H7 (cell line): ENCODE data around the gene CNDP1. TPM values are rescaled to one million over a fixed set of nuclear protein-coding genes. Genes with fewer than 3 reads are reported as not detected.

Experiments used
- DNase-seq: peaks from one replicate; pipeline ENCODE4 v3.0.0; 2012
- H3K27me3 ChIP-seq: 2 replicates; pipeline ENCODE4 v1.6.0; 2011; ENCODE audit warnings: mild to moderate bottlenecking, low read length; ENCODE audit not compliant: control insufficient read depth, insufficient read depth
- H3K36me3 ChIP-seq: replicated peaks from 2 replicates; pipeline ENCODE4 v1.5.1; 2011; ENCODE audit warnings: low read length; ENCODE audit not compliant: control insufficient read depth, insufficient read depth
- H3K4me3 ChIP-seq: 2 replicates; pipeline ENCODE4 v1.5.1; 2011; ENCODE audit warnings: low read depth, mild to moderate bottlenecking, control low read depth, low read length, moderate library complexity; ENCODE audit not compliant: insufficient read depth
- total RNA-seq: library from RNA; depleted of rRNA; stranded (reverse); fragments of >200 nt; shearing (Covaris generic); gene quantifications from 2 replicates; pipeline ENCODE4 v1.2.3, GENCODE V29; 2014

Gene CNDP1
- total RNA-seq, 1 experiment from 2014 or later, result not detected

DNA sequence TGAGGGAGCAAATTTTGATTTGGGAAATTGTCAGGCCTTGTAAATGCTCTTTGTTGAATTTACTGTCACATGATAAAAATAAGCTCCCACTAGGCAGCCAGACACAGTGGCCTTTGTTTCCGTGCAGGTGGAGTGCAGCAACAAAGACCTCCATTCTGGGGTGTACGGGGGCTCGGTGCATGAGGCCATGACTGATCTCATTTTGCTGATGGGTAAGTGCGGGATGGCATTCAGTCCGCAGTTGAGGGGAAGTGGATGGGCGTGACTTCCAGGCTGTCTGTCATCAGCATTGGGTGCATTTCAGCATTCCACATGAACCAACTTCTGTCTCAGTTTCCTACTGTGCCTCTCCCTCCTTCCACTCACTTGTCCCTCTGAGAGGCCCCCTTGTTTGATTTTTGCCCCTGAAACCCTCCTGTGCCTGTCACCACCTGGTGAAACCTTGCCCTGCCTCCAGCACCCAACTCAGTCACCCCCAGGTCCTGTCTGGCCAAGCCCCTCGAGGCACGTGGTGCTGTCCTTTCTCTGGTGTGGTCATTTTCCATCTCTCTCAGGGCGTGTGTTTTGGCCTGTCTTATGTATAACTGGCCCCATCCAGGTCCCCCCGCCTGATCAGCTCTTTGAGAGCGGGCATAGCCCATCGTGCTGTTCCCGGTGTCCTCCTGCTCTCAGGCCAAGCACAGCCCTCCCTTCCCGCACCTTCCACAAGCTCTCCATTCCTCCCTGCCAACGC, 21.8 kb upstream of the CNDP1 start:
- DNase-seq, result peak; percentile 14
- Histone ChIP-seq H3K4me3 (no peak overlapping the region), H3K36me3 (peaks cover 44% of the 10 kb centered on the region), H3K27me3 (no peaks in the 10 kb centered on the region)

DNA sequence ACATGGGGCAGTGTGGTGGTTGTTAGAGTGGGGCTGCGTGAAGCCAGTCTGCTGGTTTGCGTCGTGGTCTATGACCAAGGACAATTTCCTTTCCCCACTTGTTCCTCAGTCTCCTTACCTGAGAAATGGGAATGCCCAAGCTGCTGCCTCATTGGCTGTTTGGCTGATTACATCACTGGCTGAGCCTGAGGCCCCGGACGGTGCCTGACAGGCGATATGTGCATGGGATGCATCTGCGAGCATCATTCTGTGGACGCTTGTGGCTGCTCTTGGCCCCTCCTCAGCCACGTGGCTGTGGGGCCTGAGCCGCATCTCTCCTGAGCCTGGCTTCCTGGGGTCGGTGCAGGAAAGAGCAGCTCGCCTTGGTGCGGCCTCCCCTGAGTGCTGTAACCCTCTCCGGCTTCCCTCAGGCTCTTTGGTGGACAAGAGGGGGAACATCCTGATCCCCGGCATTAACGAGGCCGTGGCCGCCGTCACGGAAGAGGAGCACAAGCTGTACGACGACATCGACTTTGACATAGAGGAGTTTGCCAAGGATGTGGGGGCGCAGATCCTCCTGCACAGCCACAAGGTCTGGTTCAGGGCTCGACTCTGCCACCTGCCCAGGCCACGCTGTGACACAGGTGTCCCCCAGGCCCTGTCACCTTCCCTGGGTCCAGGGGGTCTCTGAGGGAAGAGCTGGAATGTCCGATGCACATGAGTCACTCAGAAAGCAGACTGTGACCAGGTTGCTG, 21.0 kb upstream of the CNDP1 start:
- Histone ChIP-seq H3K27me3 (no peaks in the 10 kb centered on the region), H3K36me3 (peaks cover 47% of the 10 kb centered on the region), H3K4me3 (no peak overlapping the region)
- DNase-seq, result peak; percentile 12

DNA sequence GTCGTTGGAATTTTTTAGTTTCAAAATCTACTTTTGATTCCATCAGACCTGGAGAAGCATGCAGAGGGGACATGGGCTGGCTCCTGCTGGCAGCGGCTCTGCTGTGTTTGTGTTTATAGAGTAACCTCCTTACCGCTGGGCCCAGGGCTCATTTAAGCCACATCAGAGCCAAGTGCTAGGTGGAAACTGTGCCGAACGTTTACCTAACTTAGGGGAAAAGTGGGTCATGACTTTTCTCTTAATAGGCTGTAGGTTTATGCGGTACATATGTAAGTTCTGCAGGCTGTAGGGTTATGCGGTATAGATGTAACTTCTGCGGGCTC, 20.5 kb upstream of the CNDP1 start:
- Histone ChIP-seq H3K36me3 (peaks cover 51% of the 10 kb centered on the region), H3K27me3 (no peaks in the 10 kb centered on the region), H3K4me3 (no peak overlapping the region)
- no peak for DNase-seq

DNA sequence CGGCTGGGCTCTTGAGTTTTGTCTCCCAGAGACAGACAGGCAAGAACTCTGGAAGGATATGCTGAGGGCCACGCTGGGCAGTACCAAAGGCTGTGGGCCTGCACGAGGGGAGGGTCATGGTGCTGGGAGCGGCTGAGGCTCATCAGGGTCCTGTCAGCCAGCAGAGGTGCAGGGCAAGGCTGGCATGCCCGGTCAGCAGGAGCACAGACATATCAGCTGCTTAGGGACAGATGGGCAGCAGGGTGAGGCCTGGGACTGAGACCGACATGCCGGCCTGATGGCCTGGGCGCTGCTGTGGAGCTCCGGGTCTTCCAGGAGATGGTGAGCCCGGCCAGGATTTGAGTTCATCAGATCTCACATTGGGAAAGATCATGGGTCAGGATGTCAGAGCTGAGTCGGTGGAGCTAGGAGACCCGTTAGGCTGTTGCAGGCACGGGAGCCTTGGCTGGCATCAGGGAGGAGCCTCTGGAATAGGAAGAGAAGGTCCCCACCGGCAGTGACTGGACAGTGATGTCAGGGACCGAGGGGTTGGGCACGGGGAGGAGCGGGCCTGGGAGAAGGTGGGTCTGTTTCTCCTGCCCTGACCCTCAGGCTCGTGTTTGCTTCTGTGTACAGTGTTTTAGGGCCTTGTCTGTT, 19.3 kb upstream of the CNDP1 start:
- Histone ChIP-seq H3K27me3 (no peaks in the 10 kb centered on the region), H3K4me3 (no peak overlapping the region), H3K36me3 (peaks cover 56% of the 10 kb centered on the region)
- DNase-seq, result peak; percentile 16

DNA sequence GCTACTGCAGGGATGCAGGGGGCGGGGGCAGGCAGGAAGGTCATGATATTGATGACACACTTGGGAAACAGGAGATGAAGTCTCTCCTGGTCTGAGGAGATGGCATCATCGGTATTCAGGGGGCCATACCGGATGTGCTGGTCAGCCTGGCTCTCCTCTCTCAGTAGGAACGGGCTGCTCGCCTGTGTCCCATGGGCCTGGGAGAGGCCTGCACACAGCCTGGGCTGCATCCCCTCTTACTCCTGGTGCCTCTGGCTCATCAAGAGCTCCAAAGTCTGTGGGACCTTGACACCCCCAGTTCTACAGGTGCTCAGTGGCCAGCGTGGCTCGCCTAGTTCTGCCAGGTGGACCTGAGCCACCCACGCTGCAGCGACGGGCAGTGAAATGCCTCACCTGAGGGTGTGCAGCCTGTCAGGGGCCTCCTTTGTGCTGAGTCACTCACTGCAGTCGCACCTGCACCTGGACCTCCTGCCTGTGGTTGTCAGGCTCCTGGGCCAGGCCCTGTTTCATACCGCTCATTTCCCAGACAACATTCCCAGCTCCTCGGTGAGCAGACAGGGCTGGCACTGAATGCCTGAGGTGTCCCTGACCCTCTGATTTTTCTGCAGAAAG, 18.6 kb upstream of the CNDP1 start:
- Histone ChIP-seq H3K4me3 (no peak overlapping the region), H3K27me3 (no peaks in the 10 kb centered on the region), H3K36me3 (peaks cover 56% of the 10 kb centered on the region)
- DNase-seq, result no peak

DNA sequence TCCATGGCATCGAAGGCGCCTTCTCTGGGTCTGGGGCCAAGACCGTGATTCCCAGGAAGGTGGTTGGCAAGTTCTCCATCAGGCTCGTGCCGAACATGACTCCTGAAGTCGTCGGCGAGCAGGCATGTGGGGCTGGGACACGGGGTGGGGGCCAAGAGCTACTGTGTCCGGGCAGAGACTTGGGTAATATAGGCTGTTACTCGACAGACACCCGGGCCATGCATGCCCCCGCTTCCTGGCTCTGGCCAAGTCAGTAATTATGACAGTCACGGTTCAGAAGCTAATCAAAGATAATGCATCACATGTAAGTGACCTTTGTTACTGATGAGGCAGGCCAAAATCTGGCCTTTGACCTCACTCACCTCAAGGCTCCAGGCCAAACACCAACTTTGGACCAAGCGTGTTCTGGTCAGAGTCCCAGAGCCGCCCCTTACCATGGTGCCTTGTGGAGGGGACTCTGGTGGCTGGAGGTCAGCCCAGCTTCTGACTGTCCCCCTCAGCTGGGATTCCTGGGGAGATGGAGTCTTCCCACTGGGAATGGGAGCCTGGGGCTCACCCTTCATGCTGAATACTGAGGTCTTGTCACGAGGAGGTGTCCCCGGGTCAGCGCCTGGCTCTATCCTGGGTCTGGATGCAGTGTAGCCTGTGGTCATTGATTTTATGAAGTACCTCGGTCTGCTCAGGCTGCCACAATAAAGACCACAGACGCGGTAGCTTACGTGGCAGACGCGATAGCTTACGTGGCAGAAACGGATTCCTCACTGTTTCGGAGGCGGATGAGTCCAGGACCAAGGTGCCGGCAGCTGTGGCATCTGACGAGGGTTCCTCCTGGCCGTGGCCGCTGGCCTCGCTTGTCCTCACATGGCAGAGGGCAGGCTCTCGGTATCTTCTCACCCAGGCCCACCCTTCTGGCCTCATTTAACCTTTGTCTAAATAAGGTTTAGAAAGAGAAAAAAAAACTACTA, 17.7 kb upstream of the CNDP1 start:
- Histone ChIP-seq H3K4me3 (no peak overlapping the region), H3K27me3 (no peaks in the 10 kb centered on the region), H3K36me3 (peaks cover 51% of the 10 kb centered on the region)
- no peak for DNase-seq

DNA sequence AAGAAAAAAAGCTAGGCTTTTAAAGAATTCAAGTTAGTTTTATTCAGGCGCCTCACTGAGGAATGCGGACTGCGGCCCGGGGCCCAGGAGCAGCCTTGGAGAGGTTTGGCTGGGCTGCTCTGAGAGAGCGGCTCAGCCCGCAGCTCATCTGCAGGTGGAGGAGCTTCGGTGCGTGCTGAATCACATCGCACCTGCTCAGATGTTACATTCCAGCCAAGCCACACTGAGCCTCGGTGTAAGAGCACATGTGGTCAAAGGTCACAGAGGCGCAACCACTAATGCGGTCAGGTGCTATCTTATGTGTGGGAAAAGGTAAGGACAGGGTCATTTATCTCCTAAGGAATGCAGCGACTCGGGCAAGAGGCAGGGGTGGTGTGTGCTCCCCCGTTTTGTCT, 17.1 kb upstream of the CNDP1 start:
- no peak for DNase-seq
- Histone ChIP-seq H3K4me3 (no peak overlapping the region), H3K36me3 (peaks cover 46% of the 10 kb centered on the region), H3K27me3 (no peaks in the 10 kb centered on the region)

DNA sequence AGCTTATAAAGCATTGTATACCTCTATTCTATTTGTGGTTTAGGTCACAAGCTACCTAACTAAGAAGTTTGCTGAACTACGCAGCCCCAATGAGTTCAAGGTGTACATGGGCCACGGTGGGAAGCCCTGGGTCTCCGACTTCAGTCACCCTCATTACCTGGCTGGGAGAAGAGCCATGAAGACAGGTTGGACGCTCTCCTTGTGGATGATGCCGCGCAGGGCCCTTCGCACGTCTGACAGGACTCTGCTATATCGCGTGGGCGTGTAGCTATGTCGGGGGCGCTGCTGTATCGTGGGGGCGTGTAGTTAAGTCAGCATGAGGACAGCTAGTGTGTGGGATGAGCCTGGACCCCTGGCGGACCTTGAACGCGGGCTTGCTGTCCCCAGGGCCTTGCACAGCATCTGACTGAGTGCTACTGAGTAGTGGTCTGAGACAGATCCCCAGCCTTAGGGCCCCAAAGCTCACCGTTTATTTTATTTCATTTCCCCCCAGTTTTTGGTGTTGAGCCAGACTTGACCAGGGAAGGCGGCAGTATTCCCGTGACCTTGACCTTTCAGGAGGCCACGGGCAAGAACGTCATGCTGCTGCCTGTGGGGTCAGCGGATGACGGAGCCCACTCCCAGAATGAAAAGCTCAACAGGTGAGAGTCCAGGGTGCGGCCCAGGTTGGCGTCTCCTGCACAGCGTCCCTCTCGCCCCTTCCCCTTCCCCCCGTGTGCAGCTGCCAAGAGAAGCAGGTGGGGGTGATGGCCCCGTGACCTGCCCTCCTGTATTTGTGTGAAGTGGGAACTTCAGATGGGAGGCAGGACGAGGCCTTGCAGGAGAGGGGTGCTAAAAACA, 15.6 kb upstream of the CNDP1 start:
- Histone ChIP-seq H3K27me3 (no peaks in the 10 kb centered on the region), H3K36me3 (peaks cover 37% of the 10 kb centered on the region), H3K4me3 (no peak overlapping the region)
- no peak for DNase-seq

DNA sequence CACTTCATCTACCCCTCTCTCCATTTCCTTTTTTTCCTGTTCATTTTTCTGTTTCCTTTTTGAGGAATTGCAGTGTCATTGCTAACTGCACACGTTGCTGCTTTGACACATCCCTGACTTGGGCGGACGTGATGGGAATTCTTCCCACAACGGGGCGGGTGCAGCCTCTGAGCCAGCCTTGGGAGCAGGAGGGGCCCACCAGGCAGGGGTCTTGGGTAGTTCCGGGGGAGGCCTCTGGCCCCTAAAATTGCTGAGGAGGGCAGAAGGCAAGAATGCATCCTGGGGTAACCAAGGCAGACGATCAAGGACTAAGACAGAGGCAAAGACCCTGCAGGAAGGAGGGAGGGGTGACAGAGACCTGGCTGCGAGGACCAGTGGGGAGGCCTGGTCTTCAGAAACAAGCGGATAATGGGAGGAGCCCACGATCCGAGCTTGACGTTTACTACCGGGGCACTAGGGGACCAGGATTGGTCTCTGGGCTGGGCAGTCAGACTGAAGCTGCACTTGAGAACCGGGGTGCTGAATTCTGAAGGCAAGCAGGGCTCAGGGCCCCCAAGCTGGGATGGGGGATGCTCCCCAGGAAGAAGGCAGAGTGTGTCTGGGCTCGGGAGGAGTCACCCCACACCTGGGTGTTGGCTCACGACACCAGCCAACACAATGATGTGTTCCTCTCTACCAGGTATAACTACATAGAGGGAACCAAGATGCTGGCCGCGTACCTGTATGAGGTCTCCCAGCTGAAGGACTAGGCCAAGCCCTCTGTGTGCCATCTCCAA, 14.8 kb upstream of the CNDP1 start:
- Histone ChIP-seq H3K4me3 (no peak overlapping the region), H3K36me3 (peaks cover 37% of the 10 kb centered on the region), H3K27me3 (no peaks in the 10 kb centered on the region)
- DNase-seq, result no peak

DNA sequence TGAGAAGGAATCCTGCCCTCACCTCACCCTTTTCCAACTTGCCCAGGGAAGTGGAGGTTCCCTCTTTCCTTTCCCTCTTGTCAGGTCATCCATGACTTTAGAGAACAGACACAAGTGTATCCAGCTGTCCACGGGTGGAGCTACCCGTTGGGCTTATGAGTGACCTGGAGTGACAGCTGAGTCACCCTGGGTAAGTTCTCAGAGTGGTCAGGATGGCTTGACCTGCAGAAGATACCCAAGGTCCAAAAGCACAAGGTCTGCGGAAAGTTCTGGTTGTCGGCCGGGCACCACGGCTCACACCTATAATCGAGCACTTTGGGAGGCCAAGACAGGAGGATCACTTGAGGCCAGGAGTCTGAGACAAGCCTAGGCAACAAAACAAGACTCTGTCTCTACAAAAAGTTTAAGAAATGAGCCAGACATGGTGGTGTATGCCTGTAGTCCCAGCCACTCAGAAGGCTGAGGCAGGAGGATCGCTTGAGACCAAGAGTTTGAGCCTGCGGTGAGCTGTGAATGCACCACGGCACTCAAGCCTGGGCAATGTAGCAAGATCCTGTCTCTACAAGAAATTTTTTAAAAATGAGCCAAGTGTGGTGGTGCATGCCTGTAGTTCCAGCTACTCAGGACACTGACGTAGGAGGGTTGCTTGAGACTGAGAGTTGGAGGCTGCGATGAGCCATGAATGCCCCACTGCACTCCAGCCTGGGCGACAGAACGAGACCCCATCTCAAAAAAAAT, 14.0 kb upstream of the CNDP1 start:
- DNase-seq, result no peak
- Histone ChIP-seq H3K4me3 (no peak overlapping the region), H3K36me3 (peaks cover 35% of the 10 kb centered on the region), H3K27me3 (no peaks in the 10 kb centered on the region)

DNA sequence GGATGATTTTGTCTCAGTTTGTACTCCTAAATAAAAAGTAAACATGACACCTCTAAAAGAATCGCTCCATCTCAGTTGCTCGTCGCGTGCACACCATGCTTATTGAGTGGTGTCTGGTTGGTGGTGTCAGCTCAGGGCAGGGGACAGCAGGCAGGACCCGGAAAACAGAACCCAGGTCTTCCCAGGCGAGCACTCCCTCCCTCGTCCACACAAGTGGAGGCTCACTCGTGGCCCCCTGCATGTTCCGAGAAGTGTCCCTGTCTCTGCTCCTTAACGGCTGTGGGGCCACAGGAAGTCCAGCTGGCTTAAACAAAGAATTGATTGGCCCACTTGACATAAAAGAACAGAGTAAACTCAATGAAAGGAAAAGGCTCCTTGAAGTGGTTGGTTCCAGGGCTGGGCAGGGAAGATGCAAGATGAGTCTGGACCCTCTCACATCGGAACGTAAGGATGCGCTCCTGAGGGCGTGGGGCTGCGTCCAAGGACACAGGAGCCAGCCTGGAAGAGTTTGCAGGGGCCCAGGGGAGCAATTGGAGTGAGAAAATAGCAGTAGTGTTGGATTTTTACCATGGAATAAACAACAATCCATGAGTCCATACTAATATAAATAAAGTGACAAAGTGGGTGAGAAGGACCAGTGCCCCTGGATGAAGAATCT, 13.1 kb upstream of the CNDP1 start:
- DNase-seq, result no peak
- no peaks in the 10 kb centered on the region for H3K27me3 ChIP-seq
- H3K36me3 ChIP-seq, result peaks cover 30% of the 10 kb centered on the region
- H3K4me3 ChIP-seq, result no peak overlapping the region
